ENCODE results near the gene ADARB1. TPM values are rescaled to one million over a fixed set of nuclear protein-coding genes. Genes with fewer than 3 reads are reported as not detected.

The ADARB1 gene
- total RNA-seq, 1 experiment from 2014 or later = 14.6 TPM

DNA sequence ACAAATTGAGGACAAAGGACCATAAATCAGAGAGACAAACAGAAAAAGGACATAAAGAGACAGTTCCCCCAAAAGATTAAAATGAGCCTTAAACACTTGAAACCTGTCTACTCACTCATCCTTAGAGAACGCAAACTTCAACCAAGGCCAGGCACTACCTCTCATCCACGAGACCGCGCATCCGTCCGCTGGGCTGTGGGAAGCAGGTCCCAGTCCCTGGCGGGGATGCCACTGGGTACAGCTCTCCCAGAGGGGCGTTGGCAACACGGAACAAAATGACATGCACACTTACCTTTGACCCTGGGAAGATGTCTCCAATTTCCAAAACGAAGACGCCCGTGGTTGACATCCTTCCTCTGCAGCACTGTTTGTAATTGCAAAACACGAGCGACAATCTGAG, 16.5 kb upstream of the ADARB1 start:
- ATAC-seq (no peak), DNase-seq (ENCODE audit: low spot score) (no peak)
- Mint-ChIP-seq H3K27ac (no peak overlapping the region), H3K9me3 (no peaks in the 10 kb centered on the region), H3K4me3 (no peak overlapping the region), H3K36me3 (no peaks in the 10 kb centered on the region), H3K4me1 (peaks cover 9% of the 10 kb centered on the region), H3K27me3 (ENCODE audit: low read depth) (no peaks in the 10 kb centered on the region)
- ChIA-PET CTCF (no interaction called here), POLR2A (no interaction called here)
- TF ChIP-seq GRHL2 (CRISPR knock-in tag; IDR thresholded peaks at IDR 0.05; ENCODE audit: insufficient replicate concordance, severe bottlenecking) (no peak), SOX15 (CRISPR knock-in tag; IDR thresholded peaks at IDR 0.05) (no peak), ESRRA (CRISPR knock-in tag; IDR thresholded peaks at IDR 0.05; ENCODE audit: borderline replicate concordance) (no peak), ZBTB21 (CRISPR knock-in tag; IDR thresholded peaks at IDR 0.05; ENCODE audit: borderline replicate concordance) (no peak), MXD4 (CRISPR knock-in tag; IDR thresholded peaks at IDR 0.05; ENCODE audit: borderline replicate concordance) (no peak), IRF2 (CRISPR knock-in tag; IDR thresholded peaks at IDR 0.05; ENCODE audit: borderline replicate concordance, low read depth) (no peak), ATF1 (CRISPR knock-in tag; IDR thresholded peaks at IDR 0.05) (no peak), ZNF416 (CRISPR knock-in tag; IDR thresholded peaks at IDR 0.05) (no peak), NR3C1 (CRISPR knock-in tag; conservative IDR thresholded peaks at IDR 0.05; ENCODE audit: low read depth) (no peak), ELF4 (CRISPR knock-in tag; IDR thresholded peaks at IDR 0.05; ENCODE audit: low read depth) (no peak), SMAD3 (CRISPR knock-in tag; IDR thresholded peaks at IDR 0.05; ENCODE audit: borderline replicate concordance) (no peak), NR2C2 (CRISPR knock-in tag; IDR thresholded peaks at IDR 0.05) (no peak), FOXJ3 (CRISPR knock-in tag; IDR thresholded peaks at IDR 0.05; ENCODE audit: borderline replicate concordance) (no peak)
- TF ChIP-seq, protein P1, sequence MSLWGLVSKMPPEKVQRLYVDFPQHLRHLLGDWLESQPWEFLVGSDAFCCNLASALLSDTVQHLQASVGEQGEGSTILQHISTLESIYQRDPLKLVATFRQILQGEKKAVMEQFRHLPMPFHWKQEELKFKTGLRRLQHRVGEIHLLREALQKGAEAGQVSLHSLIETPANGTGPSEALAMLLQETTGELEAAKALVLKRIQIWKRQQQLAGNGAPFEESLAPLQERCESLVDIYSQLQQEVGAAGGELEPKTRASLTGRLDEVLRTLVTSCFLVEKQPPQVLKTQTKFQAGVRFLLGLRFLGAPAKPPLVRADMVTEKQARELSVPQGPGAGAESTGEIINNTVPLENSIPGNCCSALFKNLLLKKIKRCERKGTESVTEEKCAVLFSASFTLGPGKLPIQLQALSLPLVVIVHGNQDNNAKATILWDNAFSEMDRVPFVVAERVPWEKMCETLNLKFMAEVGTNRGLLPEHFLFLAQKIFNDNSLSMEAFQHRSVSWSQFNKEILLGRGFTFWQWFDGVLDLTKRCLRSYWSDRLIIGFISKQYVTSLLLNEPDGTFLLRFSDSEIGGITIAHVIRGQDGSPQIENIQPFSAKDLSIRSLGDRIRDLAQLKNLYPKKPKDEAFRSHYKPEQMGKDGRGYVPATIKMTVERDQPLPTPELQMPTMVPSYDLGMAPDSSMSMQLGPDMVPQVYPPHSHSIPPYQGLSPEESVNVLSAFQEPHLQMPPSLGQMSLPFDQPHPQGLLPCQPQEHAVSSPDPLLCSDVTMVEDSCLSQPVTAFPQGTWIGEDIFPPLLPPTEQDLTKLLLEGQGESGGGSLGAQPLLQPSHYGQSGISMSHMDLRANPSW (CRISPR knock-in tag; conservative IDR thresholded peaks at IDR 0.05; ENCODE audit: low read depth) = no peak
- TF ChIP-seq, protein P2, sequence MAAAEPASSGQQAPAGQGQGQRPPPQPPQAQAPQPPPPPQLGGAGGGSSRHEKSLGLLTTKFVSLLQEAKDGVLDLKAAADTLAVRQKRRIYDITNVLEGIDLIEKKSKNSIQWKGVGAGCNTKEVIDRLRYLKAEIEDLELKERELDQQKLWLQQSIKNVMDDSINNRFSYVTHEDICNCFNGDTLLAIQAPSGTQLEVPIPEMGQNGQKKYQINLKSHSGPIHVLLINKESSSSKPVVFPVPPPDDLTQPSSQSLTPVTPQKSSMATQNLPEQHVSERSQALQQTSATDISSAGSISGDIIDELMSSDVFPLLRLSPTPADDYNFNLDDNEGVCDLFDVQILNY (CRISPR knock-in tag; IDR thresholded peaks at IDR 0.05) = no peak
- TF ChIP-seq, protein P3, sequence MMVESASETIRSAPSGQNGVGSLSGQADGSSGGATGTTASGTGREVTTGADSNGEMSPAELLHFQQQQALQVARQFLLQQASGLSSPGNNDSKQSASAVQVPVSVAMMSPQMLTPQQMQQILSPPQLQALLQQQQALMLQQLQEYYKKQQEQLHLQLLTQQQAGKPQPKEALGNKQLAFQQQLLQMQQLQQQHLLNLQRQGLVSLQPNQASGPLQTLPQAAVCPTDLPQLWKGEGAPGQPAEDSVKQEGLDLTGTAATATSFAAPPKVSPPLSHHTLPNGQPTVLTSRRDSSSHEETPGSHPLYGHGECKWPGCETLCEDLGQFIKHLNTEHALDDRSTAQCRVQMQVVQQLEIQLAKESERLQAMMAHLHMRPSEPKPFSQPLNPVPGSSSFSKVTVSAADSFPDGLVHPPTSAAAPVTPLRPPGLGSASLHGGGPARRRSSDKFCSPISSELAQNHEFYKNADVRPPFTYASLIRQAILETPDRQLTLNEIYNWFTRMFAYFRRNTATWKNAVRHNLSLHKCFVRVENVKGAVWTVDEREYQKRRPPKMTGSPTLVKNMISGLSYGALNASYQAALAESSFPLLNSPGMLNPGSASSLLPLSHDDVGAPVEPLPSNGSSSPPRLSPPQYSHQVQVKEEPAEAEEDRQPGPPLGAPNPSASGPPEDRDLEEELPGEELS (CRISPR knock-in tag; IDR thresholded peaks at IDR 0.05) = no peak
- TF ChIP-seq, protein P4, sequence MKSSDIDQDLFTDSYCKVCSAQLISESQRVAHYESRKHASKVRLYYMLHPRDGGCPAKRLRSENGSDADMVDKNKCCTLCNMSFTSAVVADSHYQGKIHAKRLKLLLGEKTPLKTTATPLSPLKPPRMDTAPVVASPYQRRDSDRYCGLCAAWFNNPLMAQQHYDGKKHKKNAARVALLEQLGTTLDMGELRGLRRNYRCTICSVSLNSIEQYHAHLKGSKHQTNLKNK (CRISPR knock-in tag; IDR thresholded peaks at IDR 0.05) = no peak
- TF ChIP-seq, protein P5, sequence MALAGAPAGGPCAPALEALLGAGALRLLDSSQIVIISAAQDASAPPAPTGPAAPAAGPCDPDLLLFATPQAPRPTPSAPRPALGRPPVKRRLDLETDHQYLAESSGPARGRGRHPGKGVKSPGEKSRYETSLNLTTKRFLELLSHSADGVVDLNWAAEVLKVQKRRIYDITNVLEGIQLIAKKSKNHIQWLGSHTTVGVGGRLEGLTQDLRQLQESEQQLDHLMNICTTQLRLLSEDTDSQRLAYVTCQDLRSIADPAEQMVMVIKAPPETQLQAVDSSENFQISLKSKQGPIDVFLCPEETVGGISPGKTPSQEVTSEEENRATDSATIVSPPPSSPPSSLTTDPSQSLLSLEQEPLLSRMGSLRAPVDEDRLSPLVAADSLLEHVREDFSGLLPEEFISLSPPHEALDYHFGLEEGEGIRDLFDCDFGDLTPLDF (CRISPR knock-in tag; IDR thresholded peaks at IDR 0.05) = no peak
- TF ChIP-seq, protein P6, sequence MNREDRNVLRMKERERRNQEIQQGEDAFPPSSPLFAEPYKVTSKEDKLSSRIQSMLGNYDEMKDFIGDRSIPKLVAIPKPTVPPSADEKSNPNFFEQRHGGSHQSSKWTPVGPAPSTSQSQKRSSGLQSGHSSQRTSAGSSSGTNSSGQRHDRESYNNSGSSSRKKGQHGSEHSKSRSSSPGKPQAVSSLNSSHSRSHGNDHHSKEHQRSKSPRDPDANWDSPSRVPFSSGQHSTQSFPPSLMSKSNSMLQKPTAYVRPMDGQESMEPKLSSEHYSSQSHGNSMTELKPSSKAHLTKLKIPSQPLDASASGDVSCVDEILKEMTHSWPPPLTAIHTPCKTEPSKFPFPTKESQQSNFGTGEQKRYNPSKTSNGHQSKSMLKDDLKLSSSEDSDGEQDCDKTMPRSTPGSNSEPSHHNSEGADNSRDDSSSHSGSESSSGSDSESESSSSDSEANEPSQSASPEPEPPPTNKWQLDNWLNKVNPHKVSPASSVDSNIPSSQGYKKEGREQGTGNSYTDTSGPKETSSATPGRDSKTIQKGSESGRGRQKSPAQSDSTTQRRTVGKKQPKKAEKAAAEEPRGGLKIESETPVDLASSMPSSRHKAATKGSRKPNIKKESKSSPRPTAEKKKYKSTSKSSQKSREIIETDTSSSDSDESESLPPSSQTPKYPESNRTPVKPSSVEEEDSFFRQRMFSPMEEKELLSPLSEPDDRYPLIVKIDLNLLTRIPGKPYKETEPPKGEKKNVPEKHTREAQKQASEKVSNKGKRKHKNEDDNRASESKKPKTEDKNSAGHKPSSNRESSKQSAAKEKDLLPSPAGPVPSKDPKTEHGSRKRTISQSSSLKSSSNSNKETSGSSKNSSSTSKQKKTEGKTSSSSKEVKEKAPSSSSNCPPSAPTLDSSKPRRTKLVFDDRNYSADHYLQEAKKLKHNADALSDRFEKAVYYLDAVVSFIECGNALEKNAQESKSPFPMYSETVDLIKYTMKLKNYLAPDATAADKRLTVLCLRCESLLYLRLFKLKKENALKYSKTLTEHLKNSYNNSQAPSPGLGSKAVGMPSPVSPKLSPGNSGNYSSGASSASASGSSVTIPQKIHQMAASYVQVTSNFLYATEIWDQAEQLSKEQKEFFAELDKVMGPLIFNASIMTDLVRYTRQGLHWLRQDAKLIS (CRISPR knock-in tag; IDR thresholded peaks at IDR 0.05; ENCODE audit: borderline replicate concordance) = no peak

All from WTC11 (cell line).